SHP77 (cell line): Measurements from ENCODE around the gene DCAF6.
"Not testable (repeated sequence)": the region's sequence is repeated elsewhere in the genome, so short reads cannot be mapped to it uniquely, and the experiment has no call there.

Experiments
- DNase-seq, 2 experiments: peaks; one replicate each; lab custom pipeline; 2025; lab: John Stamatoyannopoulos, UW

DCAF6 gene

GRCh38 chr1:168009322-168009721, 72.8 kb downstream of the DCAF6 start:
- DNase-seq = no peak

- DNase-seq = no peak
Measured at GRCh38 chr1:168019407-168019806, 82.9 kb downstream of the DCAF6 start.

- DNase-seq = no peak
Measured at GRCh38 chr1:168031198-168031597, 94.7 kb downstream of the DCAF6 start.

- no peak for DNase-seq
Measured at GRCh38 chr1:168031627-168032026, 95.1 kb downstream of the DCAF6 start.

- DNase-seq = no peak
Measured at GRCh38 chr1:168032029-168032428, 95.5 kb downstream of the DCAF6 start.

- no peak for DNase-seq
Measured at GRCh38 chr1:168035345-168035744, 98.9 kb downstream of the DCAF6 start.

- DNase-seq = no peak
Measured at GRCh38 chr1:168042362-168042761, 105.9 kb downstream of the DCAF6 start.

- no peak for DNase-seq
Measured at GRCh38 chr1:168045311-168045710, 108.8 kb downstream of the DCAF6 start.

GRCh38 chr1:168050307-168050706, 113.8 kb downstream of the DCAF6 start:
- DNase-seq = no peak

- no peak for DNase-seq
Measured at GRCh38 chr1:168050880-168051279, 114.4 kb downstream of the DCAF6 start.

GRCh38 chr1:168053681-168054080, 117.2 kb downstream of the DCAF6 start:
- DNase-seq = no peak

- DNase-seq = no peak
Measured at GRCh38 chr1:168054117-168054516, 117.6 kb downstream of the DCAF6 start.

GRCh38 chr1:168056152-168056551, 119.7 kb downstream of the DCAF6 start:
- not testable (repeated sequence) for DNase-seq

GRCh38 chr1:168057355-168057754, 120.9 kb downstream of the DCAF6 start:
- no peak for DNase-seq

GRCh38 chr1:168057921-168058320, 121.4 kb downstream of the DCAF6 start:
- no peak for DNase-seq

- DNase-seq = no peak
Measured at GRCh38 chr1:168064216-168064615, 127.7 kb downstream of the DCAF6 start.

GRCh38 chr1:168065506-168065905, 129.0 kb downstream of the DCAF6 start:
- DNase-seq = no peak

GRCh38 chr1:168069384-168069783, 132.9 kb downstream of the DCAF6 start:
- no peak for DNase-seq

- no peak for DNase-seq
Measured at GRCh38 chr1:168079761-168080160, 143.3 kb downstream of the DCAF6 start.

- no peak for DNase-seq
Measured at GRCh38 chr1:168081373-168082007, 145.0 kb downstream of the DCAF6 start.

GRCh38 chr1:168082008-168082876, 145.8 kb downstream of the DCAF6 start:
- peak; percentile 65 to 73 for DNase-seq

GRCh38 chr1:168083456-168084325, 147.2 kb downstream of the DCAF6 start:
- no peak for DNase-seq
